Gastrocnemius medialis (tissue), 4 donors: ENCODE data around the gene SIK3. TPM values are rescaled to one million over a fixed set of nuclear protein-coding genes. Genes with fewer than 3 reads are reported as not detected.

Source experiments
- ATAC-seq, 2 donors: fragments of 150-250 bp; one replicate each; pipeline ENCODE4 v1.9.1; 2016
- DNase-seq, 2 donors: peaks; one replicate each; pipeline ENCODE4 v3.0.0-alpha.2; 2019
- H3K27ac ChIP-seq, 4 donors: fragments of 200-600 bp; sonication (generic); 1 replicate in 1 of 4; 2 replicates in 3 of 4; pipeline ENCODE4 v1.5.1; 2016 to 2018; ENCODE audit warnings: mild to moderate bottlenecking in 2 of 4, moderate library complexity in 1 of 4
- H3K27me3 ChIP-seq, 3 donors: fragments of 200-600 bp; sonication (generic) in 2 of 3; 1 replicate in 1 of 3; 2 replicates in 2 of 3; pipeline versions ENCODE4 v1.5.1 to v1.6.0; 2016 to 2019; ENCODE audit warnings: mild to moderate bottlenecking in 1 of 3, moderate library complexity in 1 of 3
- H3K36me3 ChIP-seq, 2 donors: fragments of 200-600 bp; sonication (generic) in 1 of 2; one replicate each; pipeline ENCODE4 v1.5.1; 2017 to 2018
- H3K4me1 ChIP-seq, 2 donors: fragments of 200-600 bp; sonication (generic) in 1 of 2; one replicate each; pipeline ENCODE4 v1.5.1; 2016 to 2017; ENCODE audit warnings: mild to moderate bottlenecking in 2 of 2
- H3K4me3 ChIP-seq, 4 donors: fragments of 200-600 bp; sonication (generic) in 3 of 4; 1 replicate in 1 of 4; 2 replicates in 3 of 4; pipeline ENCODE4 v1.5.1; 2016 to 2019; ENCODE audit warnings: mild to moderate bottlenecking in 2 of 4
- H3K9me3 ChIP-seq, 3 donors: fragments of 200-600 bp; sonication (generic) in 2 of 3; 1 replicate in 1 of 3; 2 replicates in 2 of 3; pipeline ENCODE4 v1.5.1; 2016 to 2019
- POLR2A ChIP-seq, 2 donors: fragments of 450-650 bp; IDR thresholded peaks; one replicate each; pipeline ENCODE4 v1.6.1; 2017; ENCODE audit warnings: antibody characterized with exemption in 2 of 2, mild to moderate bottlenecking in 2 of 2, moderate library complexity in 2 of 2
- in situ Hi-C, 4 donors: fragments of 200-750 bp; cut with MboI; loops; one replicate each; pipeline versions ENCODE4 v1.15.0 to v1.8.0; 2017; ENCODE audit warnings: low sequenced_read_pairs in 4 of 4
- intact Hi-C: fragments of 100-400 bp; cut with DNase I; formaldehyde crosslinking; loops from one replicate; pipeline ENCODE4 v1.15.1; 2023; ENCODE audit warnings: low total_unique reads
- total RNA-seq, 4 donors: library from RNA; depleted of rRNA; stranded (reverse); fragments of >200 nt; gene quantifications; one replicate each; pipeline versions ENCODE4 v1.1.0 to v1.2.3, GENCODE V29; 2016
- TF ChIP-seq, protein P1 (sequence below), 5 experiments: fragments of 450-650 bp in 3 of 5; fragments of 200-600 bp in 2 of 5; sonication (generic) in 2 of 5; IDR thresholded peaks in 4 of 5; conservative IDR thresholded peaks in 1 of 5; 1 replicate in 4 of 5; 2 replicates in 1 of 5; pipeline ENCODE4 v1.5.1; 2016 to 2019; ENCODE audit warnings: antibody characterized with exemption in 5 of 5, mild to moderate bottlenecking in 3 of 5, moderate library complexity in 3 of 5

SIK3 gene
- total RNA-seq, 4 donors from 2014 or later: 34.4 to 42.4 (median 37.2) TPM

DNA sequence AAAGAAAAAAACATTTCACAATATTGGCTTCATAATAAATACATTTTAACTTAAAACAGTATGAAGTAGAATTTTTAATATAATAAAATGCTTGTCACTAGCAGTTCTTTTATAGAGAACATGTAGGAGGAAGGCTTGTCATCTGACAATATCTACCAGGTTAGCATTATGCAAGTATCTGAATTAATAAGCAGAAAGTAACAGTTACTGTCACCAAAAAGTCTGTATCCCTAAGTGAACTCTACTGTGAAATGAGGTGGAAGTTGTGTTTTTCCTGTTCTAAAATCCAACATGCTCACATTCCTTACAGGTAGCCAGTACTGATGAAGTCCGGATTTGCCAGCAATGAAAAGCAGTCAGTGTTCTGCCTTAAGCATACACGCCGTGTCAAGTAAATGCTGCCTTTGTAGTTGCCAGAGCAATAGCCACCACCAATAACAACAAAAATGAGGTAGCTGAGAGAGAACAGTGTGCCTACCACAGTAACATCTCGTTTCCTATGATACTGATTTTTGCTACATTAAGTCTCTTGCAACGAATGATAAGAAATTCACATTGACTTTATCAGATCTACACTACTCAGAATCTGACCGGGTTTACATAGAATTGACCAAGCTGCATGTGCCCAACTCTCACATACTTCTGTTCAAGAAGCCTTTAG is 95.5 kb downstream of the SIK3 start:
- ATAC-seq: no peak

DNA sequence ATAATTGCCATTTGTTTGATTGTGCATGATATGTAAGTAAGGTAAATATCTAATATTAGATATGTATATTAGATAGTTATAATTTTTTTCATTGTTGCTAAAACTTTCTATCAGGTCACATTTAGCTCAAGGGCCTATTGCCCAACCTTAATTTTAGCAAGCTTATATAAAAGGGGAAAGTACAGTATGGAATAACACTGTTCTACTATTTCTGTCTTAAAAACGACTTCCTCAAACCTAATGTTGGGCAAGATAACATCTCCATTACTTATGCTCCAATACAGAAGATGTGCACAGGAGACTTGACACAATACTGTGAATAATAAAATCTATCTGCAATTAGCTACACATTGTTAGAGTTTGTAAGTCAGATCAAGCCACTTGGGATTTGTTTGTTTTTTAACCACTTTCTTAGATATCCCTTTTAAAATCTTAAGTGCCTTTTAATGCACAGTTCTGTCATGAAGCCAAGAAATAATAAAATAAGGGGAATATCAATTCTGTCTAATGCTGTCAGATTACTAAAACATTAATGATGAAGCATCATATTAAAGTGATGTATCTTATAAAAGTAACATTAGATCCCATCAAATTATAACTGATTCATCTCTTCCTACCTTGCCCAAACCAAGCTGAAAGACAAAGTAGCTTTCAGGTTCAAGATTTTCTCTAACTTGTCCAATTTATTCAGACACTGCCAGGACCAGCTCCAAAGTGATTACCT is 98.1 kb downstream of the SIK3 start:
- Histone ChIP-seq H3K4me1 (peaks cover 12 to 24% of the 10 kb centered on the region in 2 donors), H3K27me3 (no peaks in the 10 kb centered on the region), H3K9me3 (no peaks in the 10 kb centered on the region), H3K36me3 (no peaks in the 10 kb centered on the region), H3K4me3 (no peak overlapping the region), H3K27ac (no peak overlapping the region)
- intact Hi-C loops: no loop called here
- TF ChIP-seq, protein P1, sequence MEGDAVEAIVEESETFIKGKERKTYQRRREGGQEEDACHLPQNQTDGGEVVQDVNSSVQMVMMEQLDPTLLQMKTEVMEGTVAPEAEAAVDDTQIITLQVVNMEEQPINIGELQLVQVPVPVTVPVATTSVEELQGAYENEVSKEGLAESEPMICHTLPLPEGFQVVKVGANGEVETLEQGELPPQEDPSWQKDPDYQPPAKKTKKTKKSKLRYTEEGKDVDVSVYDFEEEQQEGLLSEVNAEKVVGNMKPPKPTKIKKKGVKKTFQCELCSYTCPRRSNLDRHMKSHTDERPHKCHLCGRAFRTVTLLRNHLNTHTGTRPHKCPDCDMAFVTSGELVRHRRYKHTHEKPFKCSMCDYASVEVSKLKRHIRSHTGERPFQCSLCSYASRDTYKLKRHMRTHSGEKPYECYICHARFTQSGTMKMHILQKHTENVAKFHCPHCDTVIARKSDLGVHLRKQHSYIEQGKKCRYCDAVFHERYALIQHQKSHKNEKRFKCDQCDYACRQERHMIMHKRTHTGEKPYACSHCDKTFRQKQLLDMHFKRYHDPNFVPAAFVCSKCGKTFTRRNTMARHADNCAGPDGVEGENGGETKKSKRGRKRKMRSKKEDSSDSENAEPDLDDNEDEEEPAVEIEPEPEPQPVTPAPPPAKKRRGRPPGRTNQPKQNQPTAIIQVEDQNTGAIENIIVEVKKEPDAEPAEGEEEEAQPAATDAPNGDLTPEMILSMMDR (IDR thresholded peaks at IDR 0.05 in 4 of 5, conservative IDR thresholded peaks at IDR 0.05 in 1 of 5): no peak
- no peak for TF ChIP-seq POLR2A (IDR thresholded peaks at IDR 0.05)
- DNase-seq: no peak
- in situ Hi-C loops: no loop called here
- ATAC-seq: no peak

More for the DNA sequence above, 95.5 kb downstream of the SIK3 start:
- TF ChIP-seq, protein P1 (IDR thresholded peaks at IDR 0.05 in 4 of 5, conservative IDR thresholded peaks at IDR 0.05 in 1 of 5): no peak
- TF ChIP-seq POLR2A (IDR thresholded peaks at IDR 0.05): no peak
- Histone ChIP-seq H3K9me3 (no peaks in the 10 kb centered on the region), H3K36me3 (no peaks in the 10 kb centered on the region), H3K4me3 (no peak overlapping the region), H3K27me3 (no peaks in the 10 kb centered on the region), H3K27ac (no peak overlapping the region), H3K4me1 (peaks cover 20 to 24% of the 10 kb centered on the region in 2 donors)
- in situ Hi-C loops: no loop called here
- intact Hi-C loops: no loop called here
- no peak for DNase-seq

DNA sequence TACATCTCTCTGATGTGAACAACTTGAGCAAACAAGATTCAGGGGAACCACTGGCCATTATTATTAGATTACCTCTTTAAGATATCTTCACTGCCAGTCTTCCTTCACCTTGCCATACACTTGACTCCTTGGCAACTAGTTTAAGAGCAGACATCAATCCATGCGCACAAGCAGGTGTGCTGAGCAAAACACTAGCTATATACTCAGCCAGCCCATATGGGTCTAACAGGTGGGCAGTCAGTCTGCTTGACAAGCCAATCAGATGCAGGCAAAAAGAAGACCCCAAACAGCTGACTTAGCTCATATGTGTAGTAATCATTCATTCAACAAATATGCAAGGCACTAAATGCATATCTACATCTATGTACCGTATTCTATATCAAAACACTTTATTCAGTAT is 101.2 kb downstream of the SIK3 start:
- Histone ChIP-seq H3K27me3 (no peaks in the 10 kb centered on the region), H3K4me1 (peaks cover 16 to 26% of the 10 kb centered on the region in 2 donors), H3K36me3 (no peaks in the 10 kb centered on the region), H3K4me3 (no peak overlapping the region), H3K27ac (no peak overlapping the region), H3K9me3 (no peaks in the 10 kb centered on the region)
- DNase-seq (no peak), ATAC-seq (no peak)
- in situ Hi-C loops: no loop called here
- TF ChIP-seq, protein P1 (IDR thresholded peaks at IDR 0.05 in 4 of 5, conservative IDR thresholded peaks at IDR 0.05 in 1 of 5): no peak
- no peak for TF ChIP-seq POLR2A (IDR thresholded peaks at IDR 0.05)
- intact Hi-C loops: no loop called here

DNA sequence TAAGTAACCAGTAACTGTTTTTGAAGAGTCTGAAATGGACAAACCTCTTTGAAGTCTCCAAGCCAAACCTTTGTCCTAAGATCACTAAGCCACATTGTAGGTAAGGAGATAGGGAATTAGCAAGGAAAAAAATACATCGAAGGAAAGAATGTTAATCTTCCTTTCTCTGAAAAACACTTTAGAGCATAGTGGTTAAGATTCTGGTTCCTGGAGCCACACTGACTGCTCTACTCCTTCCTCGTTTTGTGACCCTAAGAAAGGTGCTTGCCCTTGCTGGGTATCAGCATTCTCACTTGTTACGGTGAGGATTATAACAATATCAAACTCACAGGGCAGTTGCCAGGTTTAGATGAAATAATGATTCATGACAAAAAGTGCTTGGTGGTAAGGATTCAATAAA is 104.0 kb downstream of the SIK3 start:
- no peak for ATAC-seq
- H3K4me3 ChIP-seq: no peak overlapping the region
- in situ Hi-C loops (no loop called here), intact Hi-C loops (no loop called here)
- no peaks in the 10 kb centered on the region for H3K9me3 ChIP-seq
- H3K36me3 ChIP-seq: no peaks in the 10 kb centered on the region
- no peak overlapping the region for H3K27ac ChIP-seq
- peaks cover 27 to 32% of the 10 kb centered on the region in 2 donors for H3K4me1 ChIP-seq
- no peak for TF ChIP-seq POLR2A (IDR thresholded peaks at IDR 0.05)
- TF ChIP-seq, protein P1 (IDR thresholded peaks at IDR 0.05 in 4 of 5, conservative IDR thresholded peaks at IDR 0.05 in 1 of 5): no peak
- no peaks in the 10 kb centered on the region for H3K27me3 ChIP-seq
- DNase-seq: no peak
